Adrenal gland (tissue), 5 donors: Measurements from ENCODE around the gene PLEKHG4B.

Experiments used
- CTCF ChIP-seq, 6 experiments: fragments of 450-650 bp in 4 of 6; fragments of 200-600 bp in 2 of 6; sonication (generic) in 1 of 6; IDR thresholded peaks; 1 replicate in 5 of 6; 2 replicates in 1 of 6; pipeline versions ENCODE4 v1.5.1 to v1.8.0; 2016 to 2021; ENCODE audit warnings: antibody characterized with exemption in 6 of 6, mild to moderate bottlenecking in 2 of 6, moderate library complexity in 1 of 6
- POLR2A ChIP-seq, 2 donors: fragments of 450-650 bp; IDR thresholded peaks; one replicate each; pipeline ENCODE4 v1.6.1; 2017; ENCODE audit warnings: antibody characterized with exemption in 2 of 2, mild to moderate bottlenecking in 2 of 2, moderate library complexity in 1 of 2
- donor health status: DM: no; HTN: no; CAD: no.

- TF ChIP-seq CTCF (IDR thresholded peaks at IDR 0.05) (no peak), POLR2A (IDR thresholded peaks at IDR 0.05) (no peak)
These were observed 40.5 kb upstream of the PLEKHG4B start for GRCh38 chr5:51500-51823.
